WERI-Rb-1 (cell line): ENCODE measurements around the gene GNB5.
A peak's percentile ranks its signal among the peaks of the same experiment; 100 is the strongest.

ENCODE experiments used
- DNase-seq: peaks from one replicate; pipeline ENCODE4 v3.0.0-alpha.2; 2020
- H3K27ac ChIP-seq: fragments of 250-450 bp; sonication (Bioruptor Pico); 2 replicates; pipeline ENCODE4 v1.5.1; 2020; ENCODE audit warnings: mild to moderate bottlenecking, moderate library complexity
- H3K27me3 ChIP-seq: fragments of 250-450 bp; sonication (Bioruptor Pico); 2 replicates; pipeline ENCODE4 v1.5.1; 2021; ENCODE audit warnings: mild to moderate bottlenecking, low read depth, moderate library complexity; ENCODE audit not compliant: insufficient read depth, severe bottlenecking
- H3K36me3 ChIP-seq: fragments of 250-450 bp; sonication (Bioruptor Pico); 2 replicates; pipeline ENCODE4 v1.5.1; 2020; ENCODE audit warnings: mild to moderate bottlenecking, moderate library complexity
- H3K4me3 ChIP-seq: 2 replicates; pipeline ENCODE4 v1.5.1; 2011; ENCODE audit warnings: low read depth, mild to moderate bottlenecking, control low read depth, low read length
- H3K9me3 ChIP-seq: fragments of 250-450 bp; sonication (Bioruptor Pico); 2 replicates; pipeline ENCODE4 v1.5.1; 2021; ENCODE audit warnings: mild to moderate bottlenecking, moderate library complexity; ENCODE audit not compliant: severe bottlenecking
- CTCF ChIP-seq: IDR thresholded peaks from 2 replicates; pipeline ENCODE4 v1.5.1; 2011; ENCODE audit warnings: low read depth, mild to moderate bottlenecking, control low read depth, inconsistent platforms, low read length

Gene GNB5

GRCh38 chr15:52132066-52132465 is 59.1 kb downstream of the GNB5 start:
- no peak for DNase-seq
- Histone ChIP-seq H3K27ac (no peak overlapping the region), H3K9me3 (no peaks in the 10 kb centered on the region), H3K4me3 (no peak overlapping the region), H3K36me3 (peaks cover 13% of the 10 kb centered on the region), H3K27me3 (no peaks in the 10 kb centered on the region)
- no peak for TF ChIP-seq CTCF

GRCh38 chr15:52128568-52128967 is 62.6 kb downstream of the GNB5 start:
- Histone ChIP-seq H3K27me3 (no peaks in the 10 kb centered on the region), H3K36me3 (peaks cover 9% of the 10 kb centered on the region; the same call in 1 of the 2 replicates), H3K9me3 (no peaks in the 10 kb centered on the region), H3K4me3 (no peak overlapping the region), H3K27ac (no peak overlapping the region)
- no peak for DNase-seq
- no peak for TF ChIP-seq CTCF

- peaks cover 10% of the 10 kb centered on the region for H3K36me3 ChIP-seq
- H3K9me3 ChIP-seq, result no peaks in the 10 kb centered on the region
- H3K4me3 ChIP-seq, result no peak overlapping the region
- DNase-seq, result no peak
- H3K27ac ChIP-seq, result no peak overlapping the region
- no peaks in the 10 kb centered on the region for H3K27me3 ChIP-seq
- TF ChIP-seq CTCF, result no peak
Measured at GRCh38 chr15:52124270-52124880, 66.8 kb downstream of the GNB5 start.

GRCh38 chr15:52121896-52122295 is 69.3 kb downstream of the GNB5 start:
- no peaks in the 10 kb centered on the region for H3K27me3 ChIP-seq
- DNase-seq, result no peak
- peaks cover 9% of the 10 kb centered on the region for H3K36me3 ChIP-seq
- H3K4me3 ChIP-seq, result no peak overlapping the region
- no peaks in the 10 kb centered on the region for H3K9me3 ChIP-seq
- TF ChIP-seq CTCF, result no peak
- H3K27ac ChIP-seq, result no peak overlapping the region

- Histone ChIP-seq H3K9me3 (no peaks in the 10 kb centered on the region), H3K36me3 (peaks cover 9% of the 10 kb centered on the region), H3K27ac (no peak overlapping the region), H3K4me3 (no peak overlapping the region), H3K27me3 (no peaks in the 10 kb centered on the region)
- TF ChIP-seq CTCF, result no peak
- DNase-seq, result no peak
Measured at GRCh38 chr15:52121006-52121405, 70.2 kb downstream of the GNB5 start.

GRCh38 chr15:52120488-52120887 is 70.7 kb downstream of the GNB5 start:
- H3K9me3 ChIP-seq, result no peaks in the 10 kb centered on the region
- DNase-seq, result no peak
- H3K4me3 ChIP-seq, result no peak overlapping the region
- no peak for TF ChIP-seq CTCF
- peak overlapping the region; percentile 48 for H3K27ac ChIP-seq
- peaks cover 6% of the 10 kb centered on the region for H3K36me3 ChIP-seq
- H3K27me3 ChIP-seq, result no peaks in the 10 kb centered on the region
